ENCODE measurements around the gene PPP1R26.

DNA sequence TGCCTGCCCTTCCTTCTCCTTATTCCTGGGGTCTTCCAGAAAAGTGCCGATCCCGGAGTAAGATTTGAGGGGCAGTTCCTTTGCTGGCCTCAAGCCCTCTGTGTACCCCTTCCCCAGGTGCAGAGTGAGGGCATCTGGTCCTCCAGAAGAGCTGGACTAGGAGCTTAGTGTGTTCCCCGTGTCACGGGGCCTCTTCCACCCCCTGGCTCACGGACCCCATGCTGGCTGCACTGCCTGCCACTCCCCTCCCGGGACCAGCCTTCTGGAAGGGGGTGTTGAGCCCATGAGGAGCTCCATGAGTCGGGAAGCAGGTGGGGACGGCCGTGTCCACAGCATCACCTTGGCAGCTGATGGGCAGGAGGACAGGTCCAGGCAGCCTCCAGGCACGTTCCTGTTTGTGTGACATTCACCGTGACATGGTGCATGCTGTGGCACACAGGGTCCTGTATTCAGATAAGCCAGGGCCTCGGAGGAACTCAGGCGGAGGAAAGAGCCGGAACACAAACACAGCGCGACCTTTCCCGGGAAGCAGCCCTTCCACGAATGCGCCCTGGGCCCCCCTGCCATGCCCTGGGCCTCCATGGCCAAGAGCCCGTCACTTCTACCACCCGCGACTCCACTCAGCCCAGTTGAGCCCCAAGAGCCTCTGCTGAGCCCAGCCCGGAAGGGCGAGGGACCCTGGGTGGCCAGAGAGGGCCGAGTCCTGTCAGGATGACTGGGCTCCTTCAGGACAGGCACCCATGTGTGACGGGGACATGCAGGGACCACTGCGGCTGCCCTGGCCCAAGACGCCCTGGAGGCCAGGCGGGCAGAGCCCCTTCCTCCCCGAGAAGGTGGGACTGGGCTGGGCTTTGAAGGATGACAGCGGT is 35.7 kb downstream of the PPP1R26 start:
- no peak for TF ChIP-seq POLR2A (IDR thresholded peaks at IDR 0.05)
- TF ChIP-seq, protein P1, sequence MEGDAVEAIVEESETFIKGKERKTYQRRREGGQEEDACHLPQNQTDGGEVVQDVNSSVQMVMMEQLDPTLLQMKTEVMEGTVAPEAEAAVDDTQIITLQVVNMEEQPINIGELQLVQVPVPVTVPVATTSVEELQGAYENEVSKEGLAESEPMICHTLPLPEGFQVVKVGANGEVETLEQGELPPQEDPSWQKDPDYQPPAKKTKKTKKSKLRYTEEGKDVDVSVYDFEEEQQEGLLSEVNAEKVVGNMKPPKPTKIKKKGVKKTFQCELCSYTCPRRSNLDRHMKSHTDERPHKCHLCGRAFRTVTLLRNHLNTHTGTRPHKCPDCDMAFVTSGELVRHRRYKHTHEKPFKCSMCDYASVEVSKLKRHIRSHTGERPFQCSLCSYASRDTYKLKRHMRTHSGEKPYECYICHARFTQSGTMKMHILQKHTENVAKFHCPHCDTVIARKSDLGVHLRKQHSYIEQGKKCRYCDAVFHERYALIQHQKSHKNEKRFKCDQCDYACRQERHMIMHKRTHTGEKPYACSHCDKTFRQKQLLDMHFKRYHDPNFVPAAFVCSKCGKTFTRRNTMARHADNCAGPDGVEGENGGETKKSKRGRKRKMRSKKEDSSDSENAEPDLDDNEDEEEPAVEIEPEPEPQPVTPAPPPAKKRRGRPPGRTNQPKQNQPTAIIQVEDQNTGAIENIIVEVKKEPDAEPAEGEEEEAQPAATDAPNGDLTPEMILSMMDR (IDR thresholded peaks at IDR 0.05) = no peak
